Upper lobe of left lung (tissue), 6 donors: Measurements from ENCODE around the gene AURKA. TPM values are rescaled to one million over a fixed set of nuclear protein-coding genes. Genes with fewer than 3 reads are reported as not detected.

ENCODE experiments used
- ATAC-seq, 2 donors: fragments of 200-7000 bp; cut with Tn5 transposase; one replicate each; pipeline ENCODE4 v1.9.1; 2022; ENCODE audit warnings: mild to moderate bottlenecking in 2 of 2, moderate library complexity in 2 of 2; ENCODE audit not compliant: low FRiP score in 2 of 2
- DNase-seq, 2 donors: peaks; one replicate each; pipeline ENCODE4 v3.0.0-alpha.2; 2019 to 2020
- H3K27ac ChIP-seq, 4 donors: fragments of 200-600 bp; sonication (generic); one replicate each; pipeline ENCODE4 v1.5.1; 2016 to 2019
- H3K27me3 ChIP-seq, 4 donors: fragments of 200-600 bp; sonication (generic); one replicate each; pipeline ENCODE4 v1.5.1; 2017 to 2019
- H3K36me3 ChIP-seq, 4 donors: fragments of 200-600 bp; sonication (generic); one replicate each; pipeline ENCODE4 v1.5.1; 2016 to 2019
- H3K4me1 ChIP-seq, 4 donors: fragments of 200-600 bp; sonication (generic); one replicate each; pipeline ENCODE4 v1.5.1; 2018 to 2019
- H3K4me3 ChIP-seq, 4 donors: fragments of 200-600 bp; sonication (generic); one replicate each; pipeline ENCODE4 v1.5.1; 2017 to 2019; ENCODE audit warnings: mild to moderate bottlenecking in 2 of 4, moderate library complexity in 1 of 4
- H3K9me3 ChIP-seq, 4 donors: fragments of 200-600 bp; sonication (generic); one replicate each; pipeline ENCODE4 v1.5.1; 2018 to 2019
- EP300 ChIP-seq, 4 donors: sonication (generic); formaldehyde crosslinking; IDR thresholded peaks; one replicate each; pipeline ENCODE4 v1.5.1; 2017; ENCODE audit warnings: antibody characterized with exemption in 4 of 4, control low read depth in 2 of 4
- POLR2A ChIP-seq, 4 donors: fragments of 450-650 bp; IDR thresholded peaks; one replicate each; pipeline ENCODE4 v1.5.1; 2016 to 2017; ENCODE audit warnings: antibody characterized with exemption in 4 of 4, mild to moderate bottlenecking in 2 of 4
- POLR2AphosphoS5 ChIP-seq, 2 donors: sonication (generic); formaldehyde crosslinking; IDR thresholded peaks; one replicate each; pipeline ENCODE4 v1.5.1; 2017; ENCODE audit warnings: antibody characterized with exemption in 2 of 2
- WGBS, 2 donors: methylation state at CpG; one replicate each; pipeline ENCODE4 v1.1.5; 2017 to 2018; 5-methylcytosine and 5-hydroxymethylcytosine counted together
- total RNA-seq, 6 donors: library from RNA; depleted of rRNA in 4 of 6; stranded (reverse); fragments of >200 nt in 4 of 6; gene quantifications; one replicate each; pipeline versions ENCODE4 v1.1.0 to v1.2.1, GENCODE V29; 2016 to 2021
- TF ChIP-seq, protein P1 (sequence below), 6 experiments: fragments of 450-650 bp in 4 of 6; fragments of 200-600 bp in 2 of 6; sonication (generic) in 2 of 6; IDR thresholded peaks; one replicate each; pipeline ENCODE4 v1.5.1; 2016 to 2019; ENCODE audit warnings: antibody characterized with exemption in 6 of 6
- donor health status: DM: no; HTN: no; CAD: no; lungs with moderate emphysema.
- donor health status: DM: no; HTN: yes; CAD: no; lungs with severe emphysema.

Gene AURKA
- total RNA-seq, 6 donors from 2014 or later = 0.44 to 3.9 (median 3.3) TPM; not detected in 1

DNA sequence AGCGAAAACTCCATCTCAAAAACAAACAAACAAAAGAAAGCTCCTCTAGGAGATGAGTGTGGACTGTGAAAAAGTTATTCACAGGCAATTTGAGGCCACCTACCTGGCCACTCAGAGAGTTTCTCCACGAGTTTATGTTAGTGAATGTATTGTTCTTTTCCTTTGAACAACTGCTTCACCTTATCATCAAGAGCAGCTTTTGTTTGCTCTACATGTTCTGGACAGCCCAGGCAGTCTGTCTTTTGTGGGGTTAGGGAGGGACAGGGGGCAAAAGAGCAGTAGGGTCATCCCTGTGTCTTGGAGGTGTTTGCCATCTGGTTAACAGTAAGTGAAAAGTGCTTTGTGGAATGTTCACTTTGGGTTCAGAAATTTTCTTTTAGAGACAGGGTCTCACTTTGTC lies 28.0 kb upstream of the AURKA start:
- Histone ChIP-seq H3K9me3 (no peaks in the 10 kb centered on the region), H3K27ac (peak overlapping the region; percentile 80 to 89 (median 84)), H3K27me3 (no peaks in the 10 kb centered on the region), H3K36me3 (peaks cover 0 to 7% (median 0%) of the 10 kb centered on the region in 4 donors), H3K4me3 (no peak overlapping the region), H3K4me1 (peaks cover 29 to 51% (median 37%) of the 10 kb centered on the region in 4 donors)
- no peak for ATAC-seq
- WGBS, 2 donors = 71 to 79% methylated on average over 2 of the region's 2 CpGs
- no peak for DNase-seq
- TF ChIP-seq, protein P1, sequence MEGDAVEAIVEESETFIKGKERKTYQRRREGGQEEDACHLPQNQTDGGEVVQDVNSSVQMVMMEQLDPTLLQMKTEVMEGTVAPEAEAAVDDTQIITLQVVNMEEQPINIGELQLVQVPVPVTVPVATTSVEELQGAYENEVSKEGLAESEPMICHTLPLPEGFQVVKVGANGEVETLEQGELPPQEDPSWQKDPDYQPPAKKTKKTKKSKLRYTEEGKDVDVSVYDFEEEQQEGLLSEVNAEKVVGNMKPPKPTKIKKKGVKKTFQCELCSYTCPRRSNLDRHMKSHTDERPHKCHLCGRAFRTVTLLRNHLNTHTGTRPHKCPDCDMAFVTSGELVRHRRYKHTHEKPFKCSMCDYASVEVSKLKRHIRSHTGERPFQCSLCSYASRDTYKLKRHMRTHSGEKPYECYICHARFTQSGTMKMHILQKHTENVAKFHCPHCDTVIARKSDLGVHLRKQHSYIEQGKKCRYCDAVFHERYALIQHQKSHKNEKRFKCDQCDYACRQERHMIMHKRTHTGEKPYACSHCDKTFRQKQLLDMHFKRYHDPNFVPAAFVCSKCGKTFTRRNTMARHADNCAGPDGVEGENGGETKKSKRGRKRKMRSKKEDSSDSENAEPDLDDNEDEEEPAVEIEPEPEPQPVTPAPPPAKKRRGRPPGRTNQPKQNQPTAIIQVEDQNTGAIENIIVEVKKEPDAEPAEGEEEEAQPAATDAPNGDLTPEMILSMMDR (IDR thresholded peaks at IDR 0.05) = no peak
- TF ChIP-seq EP300 (IDR thresholded peaks at IDR 0.05) = no peak

DNA sequence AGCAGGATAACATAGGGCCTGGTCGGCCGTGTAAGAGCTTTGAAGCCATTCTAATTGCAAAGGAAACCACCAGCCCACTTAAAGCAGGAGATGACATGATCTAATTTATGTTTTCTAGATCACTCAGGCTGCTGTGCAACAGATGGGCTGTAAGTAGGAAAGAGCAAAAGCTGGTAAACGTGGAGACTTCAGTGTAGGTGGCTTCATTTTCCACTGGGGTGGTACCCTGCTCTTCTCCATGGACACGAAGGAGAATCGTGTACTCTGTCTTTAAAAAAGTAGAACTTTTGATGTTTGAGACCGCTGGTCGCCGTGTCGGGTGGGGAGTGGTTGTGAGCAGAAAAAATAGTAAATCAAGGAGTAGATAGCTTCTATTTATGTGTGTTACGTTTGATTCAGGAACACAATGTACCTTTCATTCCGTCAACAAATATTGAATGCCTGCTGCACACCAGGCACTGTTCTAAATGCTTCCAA lies 26.4 kb upstream of the AURKA start:
- peaks cover 0 to 7% (median 0%) of the 10 kb centered on the region in 4 donors for H3K36me3 ChIP-seq
- H3K9me3 ChIP-seq = no peaks in the 10 kb centered on the region
- TF ChIP-seq POLR2A (IDR thresholded peaks at IDR 0.05) (no peak), EP300 (IDR thresholded peaks at IDR 0.05) (peak in 2 of 4 donors; percentile 19 to 32), POLR2AphosphoS5 (IDR thresholded peaks at IDR 0.05) (no peak)
- TF ChIP-seq, protein P1 (IDR thresholded peaks at IDR 0.05) = no peak
- DNase-seq (no peak), ATAC-seq (no peak)
- peak overlapping the region; percentile 80 to 89 (median 84) for H3K27ac ChIP-seq
- H3K27me3 ChIP-seq = no peaks in the 10 kb centered on the region
- WGBS, 2 donors = 53 to 69% methylated on average over 11 of the region's 11 CpGs
- H3K4me1 ChIP-seq = peaks cover 22 to 48% (median 37%) of the 10 kb centered on the region in 4 donors
- peak overlapping the region in 1 of 4 donors; percentile 4 for H3K4me3 ChIP-seq

DNA sequence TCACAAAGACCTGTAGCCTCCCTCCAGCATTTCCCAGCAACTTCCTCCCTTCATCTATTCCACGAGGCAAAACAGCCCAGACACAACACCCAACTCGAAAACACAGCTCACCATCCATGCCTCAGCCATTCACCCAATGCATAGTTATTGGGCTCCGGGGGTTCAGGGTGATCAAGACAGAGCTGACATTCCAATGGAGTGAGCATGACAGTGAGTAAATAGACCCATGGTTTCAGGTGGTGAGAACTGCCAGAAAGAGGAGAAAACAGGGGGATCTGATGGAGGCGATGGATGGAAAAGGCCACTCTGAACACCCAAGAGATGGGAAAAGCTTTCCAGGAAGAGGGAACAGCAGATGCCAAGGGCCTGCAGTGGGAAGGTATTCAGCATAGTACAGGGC lies 25.9 kb upstream of the AURKA start:
- peak overlapping the region; percentile 80 to 89 (median 84) for H3K27ac ChIP-seq
- peaks cover 0 to 7% (median 0%) of the 10 kb centered on the region in 4 donors for H3K36me3 ChIP-seq
- no peak for TF ChIP-seq POLR2AphosphoS5 (IDR thresholded peaks at IDR 0.05)
- TF ChIP-seq EP300 (IDR thresholded peaks at IDR 0.05) = no peak
- TF ChIP-seq, protein P1 (IDR thresholded peaks at IDR 0.05) = no peak
- no peak for TF ChIP-seq POLR2A (IDR thresholded peaks at IDR 0.05)
- DNase-seq = no peak
- H3K9me3 ChIP-seq = no peaks in the 10 kb centered on the region
- peaks cover 19 to 43% (median 33%) of the 10 kb centered on the region in 4 donors for H3K4me1 ChIP-seq
- no peaks in the 10 kb centered on the region for H3K27me3 ChIP-seq
- WGBS, 2 donors = 72 to 78% methylated on average over 4 of the region's 4 CpGs
- ATAC-seq = no peak
- H3K4me3 ChIP-seq = peak overlapping the region in 1 of 4 donors; percentile 4

DNA sequence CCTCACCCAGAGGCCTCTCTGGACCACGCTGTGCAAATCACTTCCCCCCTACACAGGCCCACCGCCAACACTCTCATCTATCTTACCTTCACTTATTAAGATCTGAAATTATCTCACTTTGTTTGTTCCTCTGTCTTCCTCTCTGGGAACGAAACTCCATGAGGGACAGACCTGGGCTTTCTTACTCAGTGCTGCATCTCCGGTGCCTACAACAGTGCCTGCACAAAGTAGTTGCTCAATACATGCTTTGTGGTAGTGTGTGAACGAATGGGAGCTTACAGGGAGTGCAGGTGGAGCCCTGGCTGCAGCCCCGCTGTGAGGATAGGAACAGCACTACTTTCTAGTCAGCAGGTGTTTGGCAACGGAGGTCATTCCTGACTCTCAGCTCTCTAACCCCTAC lies 25.4 kb upstream of the AURKA start:
- ATAC-seq = peak in 1 of 2 donors; percentile 34
- H3K36me3 ChIP-seq = peaks cover 0 to 7% (median 0%) of the 10 kb centered on the region in 4 donors
- no peak overlapping the region for H3K4me3 ChIP-seq
- peaks cover 19 to 41% (median 29%) of the 10 kb centered on the region in 4 donors for H3K4me1 ChIP-seq
- no peak for TF ChIP-seq POLR2A (IDR thresholded peaks at IDR 0.05)
- TF ChIP-seq, protein P1 (IDR thresholded peaks at IDR 0.05) = no peak
- TF ChIP-seq EP300 (IDR thresholded peaks at IDR 0.05) = no peak
- no peak for TF ChIP-seq POLR2AphosphoS5 (IDR thresholded peaks at IDR 0.05)
- 75 to 78% methylated on average over 7 of the region's 7 CpGs for WGBS, 2 donors
- peak overlapping the region; percentile 80 to 89 (median 84) for H3K27ac ChIP-seq
- no peaks in the 10 kb centered on the region for H3K9me3 ChIP-seq
- H3K27me3 ChIP-seq = no peaks in the 10 kb centered on the region
- DNase-seq = no peak
